Activated CD4-positive, alpha-beta T cell treated with anti-CD3 and anti-CD28 coated beads, Interleukin-2, amount 10 ng/mL, durations not matched to agents 24 days and 14 days (primary cell): Measurements from ENCODE around the gene ATP5IF1. TPM values are rescaled to one million over a fixed set of nuclear protein-coding genes. Genes with fewer than 3 reads are reported as not detected.

Source experiments
- DNase-seq: peaks from one replicate; pipeline ENCODE4 v3.0.0; 2022
- H3K27ac Mint-ChIP-seq: one replicate; pipeline ENCODE4 v1.8.0; 2022; ENCODE audit warnings: mild to moderate bottlenecking, mixed read lengths
- H3K27me3 Mint-ChIP-seq: one replicate; pipeline ENCODE4 v1.8.0; 2022; ENCODE audit warnings: mixed read lengths
- H3K36me3 Mint-ChIP-seq: one replicate; pipeline ENCODE4 v1.8.0; 2022; ENCODE audit warnings: low read depth, mild to moderate bottlenecking, mixed read lengths
- H3K4me1 Mint-ChIP-seq: one replicate; pipeline ENCODE4 v1.8.0; 2021; ENCODE audit warnings: mixed read lengths
- H3K4me3 Mint-ChIP-seq: one replicate; pipeline ENCODE4 v1.8.0; 2022; ENCODE audit warnings: mild to moderate bottlenecking, moderate library complexity, mixed read lengths
- H3K9me3 Mint-ChIP-seq: one replicate; pipeline ENCODE4 v1.8.0; 2021; ENCODE audit warnings: mixed read lengths
- intact Hi-C: fragments of 100-400 bp; cut with micrococcal nuclease; formaldehyde crosslinking; loops from one replicate; pipeline ENCODE4 v1.15.1; 2023
- total RNA-seq: library from RNA; stranded (reverse); gene quantifications from 2 replicates; pipeline ENCODE4 v1.2.3, GENCODE V29; 2022

Gene ATP5IF1
- total RNA-seq, 1 donor from 2014 or later, result 139 TPM

- peaks cover 5% of the 10 kb centered on the region for H3K36me3 Mint-ChIP-seq
- H3K4me1 Mint-ChIP-seq, result peaks cover 2% of the 10 kb centered on the region
- H3K4me3 Mint-ChIP-seq, result no peak overlapping the region
- H3K27ac Mint-ChIP-seq, result no peak overlapping the region
- no peak for DNase-seq
- intact Hi-C loops, result no loop called here
- H3K27me3 Mint-ChIP-seq, result no peaks in the 10 kb centered on the region
- no peaks in the 10 kb centered on the region for H3K9me3 Mint-ChIP-seq
Observed at GRCh38 chr1:28286111-28286510, 50.2 kb downstream of the ATP5IF1 start.

Other genes starting within 250 kb of the ATP5IF1 start
- gene EYA3, start 147.5 kb upstream of the ATP5IF1 start, total RNA-seq, result 32.9 and 34.7 TPM in 2 replicates
- gene PTAFR, start 59.4 kb upstream of the ATP5IF1 start, total RNA-seq, result 0.40 and 0.57 TPM in 2 replicates
- gene DNAJC8, start 3.1 kb upstream of the ATP5IF1 start, total RNA-seq, result 98.4 and 103 TPM in 2 replicates
- 14.1 and 14.8 TPM in 2 replicates for gene SESN2, start 23.4 kb downstream of the ATP5IF1 start, total RNA-seq
- 20.8 and 23.2 TPM in 2 replicates for gene MED18, start 92.9 kb downstream of the ATP5IF1 start, total RNA-seq
- gene PHACTR4, start 133.6 kb downstream of the ATP5IF1 start, total RNA-seq, result 29.6 and 30.5 TPM in 2 replicates